ENCODE data around the gene EIF1AD.
A peak's percentile ranks its signal among the peaks of the same experiment; 100 is the strongest.

EIF1AD gene

DNA sequence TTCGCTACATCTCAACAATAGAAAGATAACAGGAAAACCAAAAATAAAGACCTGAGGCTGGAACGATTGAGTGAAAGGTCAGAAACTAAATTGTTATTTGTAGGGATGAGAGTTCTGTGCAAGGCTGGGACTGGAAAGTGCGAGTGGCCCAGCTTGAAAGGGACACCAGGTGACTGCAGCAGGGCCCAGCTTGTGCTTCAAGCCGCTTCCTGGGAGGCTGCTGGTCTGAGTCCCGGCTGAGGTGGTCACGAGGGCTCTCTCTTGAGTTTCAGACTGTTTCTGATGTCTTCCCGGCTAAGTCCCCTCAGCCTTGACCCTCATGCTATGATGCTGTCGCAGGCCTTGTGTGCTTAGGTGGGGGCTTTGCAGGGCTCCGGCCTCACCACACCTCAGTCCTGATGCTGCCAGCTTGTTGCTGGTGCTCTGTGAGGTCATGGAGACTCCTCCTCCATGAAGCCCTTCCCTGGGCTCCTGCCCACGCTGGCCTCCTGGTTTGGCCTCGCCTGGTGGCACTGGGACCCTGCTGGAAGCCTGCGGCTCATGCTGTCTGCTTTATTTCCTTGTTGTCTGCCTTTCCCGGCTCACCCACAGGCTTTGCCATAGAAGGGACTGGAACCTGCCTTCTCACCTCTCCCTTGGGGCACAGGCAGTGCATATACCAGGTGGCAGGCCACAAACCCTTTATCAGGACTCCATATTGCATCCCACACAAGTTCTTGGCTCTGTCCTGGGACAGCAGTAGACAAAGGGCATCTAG lies 4.4 kb upstream of the EIF1AD start:
- Mint-ChIP-seq H3K27me3 (peaks cover 4 to 9% of the 10 kb centered on the region in 2 donors), H3K9me3 (no peaks in the 10 kb centered on the region), H3K36me3 (ENCODE audit: insufficient read depth) (peaks cover 21% of the 10 kb centered on the region), H3K4me1 (ENCODE audit: low read depth in 2 of 2) (peaks cover 4 to 18% of the 10 kb centered on the region in 2 donors), H3K4me3 (no peak overlapping the region), H3K27ac (no peak overlapping the region)
- no peak for DNase-seq
- ATAC-seq (replicated peaks), result no peak

DNA sequence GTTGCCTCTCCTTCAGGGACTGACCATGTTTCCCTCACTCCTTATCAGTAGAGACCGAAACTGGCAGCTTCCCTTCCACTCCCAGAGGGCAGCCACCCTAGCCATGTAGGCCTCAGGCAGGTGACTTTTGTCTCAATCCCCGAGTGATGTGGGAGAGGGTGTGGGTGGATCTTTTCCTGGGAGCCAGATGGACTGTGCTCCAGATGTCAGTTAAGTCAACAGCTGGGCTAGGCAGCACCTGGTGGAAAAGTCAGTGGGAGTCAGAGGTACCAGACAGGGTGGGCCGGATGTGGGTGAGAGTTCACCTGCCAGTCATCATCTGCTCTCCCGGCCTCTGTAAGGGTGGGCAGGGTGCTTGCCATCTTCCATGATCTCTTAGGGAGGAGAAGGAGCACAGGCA lies 2.2 kb upstream of the EIF1AD start:
- Mint-ChIP-seq H3K4me3 (no peak overlapping the region), H3K36me3 (ENCODE audit: insufficient read depth) (peaks cover 31% of the 10 kb centered on the region), H3K27me3 (no peaks in the 10 kb centered on the region), H3K4me1 (ENCODE audit: low read depth in 2 of 2) (peaks cover 16 to 28% of the 10 kb centered on the region in 2 donors), H3K27ac (peak overlapping the region in 1 of 2 donors; percentile 26), H3K9me3 (no peaks in the 10 kb centered on the region)
- ATAC-seq (replicated peaks) (no peak), DNase-seq (no peak)

DNA sequence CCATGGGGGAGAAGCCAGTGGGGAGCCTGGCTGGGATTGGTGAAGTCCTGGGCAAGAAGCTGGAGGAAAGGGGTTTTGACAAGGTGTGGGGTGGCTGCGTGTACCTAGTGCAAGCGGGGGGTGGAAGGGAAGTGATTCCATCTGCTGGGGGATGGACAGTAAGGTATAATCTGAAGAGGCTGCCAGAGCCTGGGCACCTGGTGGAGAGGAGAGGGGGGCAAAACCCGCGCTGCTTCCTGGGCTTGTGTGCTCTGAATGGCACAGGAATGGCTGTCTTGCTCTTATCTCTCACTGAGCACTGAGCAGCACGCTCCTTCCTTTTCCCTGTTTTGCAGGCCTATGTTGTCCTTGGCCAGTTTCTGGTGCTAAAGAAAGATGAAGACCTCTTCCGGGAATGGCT lies 1.3 kb upstream of the EIF1AD start:
- no peaks in the 10 kb centered on the region for H3K9me3 Mint-ChIP-seq
- no peak for DNase-seq
- H3K4me1 Mint-ChIP-seq (ENCODE audit: low read depth in 2 of 2), result peaks cover 23 to 29% of the 10 kb centered on the region in 2 donors
- H3K27ac Mint-ChIP-seq, result peak overlapping the region in 1 of 2 donors; percentile 96
- no peak for ATAC-seq (replicated peaks)
- peaks cover 40% of the 10 kb centered on the region for H3K36me3 Mint-ChIP-seq (ENCODE audit: insufficient read depth)
- H3K27me3 Mint-ChIP-seq, result no peaks in the 10 kb centered on the region
- peak overlapping the region; percentile 97 for H3K4me3 Mint-ChIP-seq

DNA sequence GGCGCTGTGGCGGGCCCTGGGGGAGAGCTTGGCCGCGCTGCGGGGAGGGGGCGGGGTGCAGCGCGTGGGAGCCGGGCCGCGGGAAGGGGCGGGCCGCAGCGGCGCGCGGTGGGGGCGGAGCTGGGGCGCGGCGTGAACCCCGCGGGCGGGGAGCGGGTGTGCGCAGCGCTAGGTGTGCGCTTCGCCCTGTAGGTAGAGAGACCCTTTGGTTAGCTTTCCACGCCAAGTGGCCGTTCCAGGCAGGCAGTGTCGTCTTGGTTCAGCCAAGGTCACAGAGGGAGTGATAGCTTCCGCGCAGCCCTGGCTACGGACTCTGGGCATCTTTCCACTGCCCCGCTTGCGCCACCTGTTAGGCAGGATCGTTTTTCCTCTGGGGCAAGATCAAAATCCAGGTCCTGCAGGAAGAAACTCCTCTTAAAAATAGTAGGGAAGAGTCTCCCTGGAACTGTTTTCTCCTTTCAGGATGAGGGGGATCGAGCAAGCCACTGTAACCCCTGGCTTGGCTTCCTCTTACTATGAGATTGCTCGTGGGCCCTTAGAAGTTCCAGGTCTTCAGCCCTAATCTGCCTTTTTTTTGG lies 780 bp upstream of the EIF1AD start:
- no peak for DNase-seq
- H3K4me1 Mint-ChIP-seq (ENCODE audit: low read depth in 2 of 2), result peaks cover 24 to 29% of the 10 kb centered on the region in 2 donors

DNA sequence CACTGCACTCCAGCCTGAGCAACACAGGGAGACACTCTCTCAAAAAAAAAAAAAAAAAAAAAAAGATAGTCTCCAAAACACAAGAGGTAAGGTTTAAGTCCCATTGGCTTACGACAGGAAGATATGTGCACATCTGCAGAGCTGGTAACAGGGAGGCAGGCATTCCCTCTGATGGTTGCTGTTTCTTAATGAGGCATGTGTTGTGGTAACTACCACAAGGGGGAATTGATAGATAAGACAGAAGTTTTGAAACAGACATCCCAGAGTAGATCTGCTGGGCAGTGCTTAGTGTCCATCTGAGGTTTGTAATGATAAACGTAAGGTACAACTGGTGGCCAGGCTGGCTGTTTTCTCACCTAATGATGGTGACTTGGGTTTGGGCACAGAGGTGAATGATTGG lies 4.7 kb downstream of the EIF1AD start:
- peaks cover 21 to 22% of the 10 kb centered on the region in 2 donors for H3K4me1 Mint-ChIP-seq (ENCODE audit: low read depth in 2 of 2)
- peaks cover 57% of the 10 kb centered on the region for H3K36me3 Mint-ChIP-seq (ENCODE audit: insufficient read depth)
- DNase-seq (no peak), ATAC-seq (replicated peaks) (no peak)
- H3K4me3 Mint-ChIP-seq, result no peak overlapping the region
- no peak overlapping the region for H3K27ac Mint-ChIP-seq
- no peaks in the 10 kb centered on the region for H3K9me3 Mint-ChIP-seq
- H3K27me3 Mint-ChIP-seq, result no peaks in the 10 kb centered on the region

More for the DNA sequence above, 780 bp upstream of the EIF1AD start:
- Mint-ChIP-seq H3K4me3 (peak overlapping the region; percentile 97), H3K27me3 (no peaks in the 10 kb centered on the region), H3K9me3 (no peaks in the 10 kb centered on the region), H3K27ac (peak overlapping the region; percentile 96 to 97), H3K36me3 (ENCODE audit: insufficient read depth) (peaks cover 45% of the 10 kb centered on the region)
- ATAC-seq (replicated peaks), result peak; percentile 72

DNA sequence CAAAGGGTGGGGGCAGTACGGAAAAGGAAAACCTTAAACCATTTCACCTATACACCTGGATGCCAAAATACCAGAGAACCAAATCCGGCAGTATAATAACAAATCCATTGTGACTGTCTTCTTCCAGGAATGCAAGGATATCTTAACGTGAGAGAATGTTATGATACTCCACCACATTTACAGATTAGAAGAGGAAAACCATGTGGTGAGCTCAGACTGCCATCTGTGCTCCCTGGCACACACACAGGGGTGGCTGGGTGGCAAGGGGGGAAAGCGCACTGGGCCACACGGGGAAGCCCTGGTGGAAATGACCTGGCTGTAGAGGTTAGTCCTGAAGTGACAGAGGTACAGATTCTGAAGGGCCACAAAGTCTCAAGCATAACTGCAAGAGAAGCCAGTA lies 9.9 kb downstream of the EIF1AD start:
- no peaks in the 10 kb centered on the region for H3K27me3 Mint-ChIP-seq
- no peaks in the 10 kb centered on the region for H3K9me3 Mint-ChIP-seq
- no peak overlapping the region for H3K4me3 Mint-ChIP-seq
- H3K4me1 Mint-ChIP-seq (ENCODE audit: low read depth in 2 of 2), result peaks cover 6 to 8% of the 10 kb centered on the region in 2 donors
- ATAC-seq (replicated peaks), result no peak
- H3K36me3 Mint-ChIP-seq (ENCODE audit: insufficient read depth), result peaks cover 22% of the 10 kb centered on the region
- no peak overlapping the region for H3K27ac Mint-ChIP-seq
- no peak for DNase-seq

DNA sequence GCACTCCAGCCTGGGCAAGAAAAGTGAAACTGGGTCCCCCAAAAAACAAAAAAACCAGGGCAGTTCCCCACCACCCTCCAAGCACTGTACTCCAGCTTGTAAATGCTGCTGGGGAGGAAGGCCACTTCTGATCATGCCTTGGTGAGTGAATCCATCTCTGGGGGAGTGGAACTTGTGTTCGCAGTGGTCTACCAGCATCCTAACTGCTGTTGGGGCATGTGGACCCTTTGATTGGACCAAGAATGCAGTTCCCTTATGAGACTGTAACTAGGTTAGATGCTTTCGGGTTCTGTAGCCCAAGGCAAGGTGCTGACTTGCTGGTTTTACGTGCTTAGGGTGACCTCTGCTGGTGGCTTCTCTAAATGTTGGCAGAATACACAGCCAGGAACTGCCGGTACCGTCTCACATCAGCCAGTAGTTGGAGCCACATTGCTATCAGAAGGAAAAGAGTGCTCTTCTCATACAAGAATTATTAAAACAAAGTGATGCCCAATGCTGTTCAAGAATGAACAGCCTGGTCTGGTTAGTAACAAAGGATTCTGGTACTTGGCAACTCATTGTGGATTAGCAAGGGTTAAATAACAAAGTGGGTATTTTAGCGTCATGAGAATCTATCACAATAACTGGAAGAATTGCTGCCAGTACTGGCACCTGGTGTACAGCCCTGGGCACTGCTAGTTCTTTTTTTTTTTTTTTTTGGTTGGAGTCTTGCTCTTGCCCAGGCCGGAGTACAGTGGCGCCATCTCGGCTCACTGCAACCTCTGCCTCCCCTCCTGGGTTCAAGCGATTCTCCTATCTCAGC lies 13.0 kb downstream of the EIF1AD start:
- Mint-ChIP-seq H3K4me1 (ENCODE audit: low read depth in 2 of 2) (peaks cover 6 to 8% of the 10 kb centered on the region in 2 donors), H3K36me3 (ENCODE audit: insufficient read depth) (peaks cover 4% of the 10 kb centered on the region), H3K27ac (peak overlapping the region in 1 of 2 donors; percentile 66), H3K27me3 (no peaks in the 10 kb centered on the region), H3K9me3 (no peaks in the 10 kb centered on the region), H3K4me3 (no peak overlapping the region)
- peak; percentile 97 for ATAC-seq (replicated peaks)
- DNase-seq, result peak; percentile 91 to 95 (median 93)

DNA sequence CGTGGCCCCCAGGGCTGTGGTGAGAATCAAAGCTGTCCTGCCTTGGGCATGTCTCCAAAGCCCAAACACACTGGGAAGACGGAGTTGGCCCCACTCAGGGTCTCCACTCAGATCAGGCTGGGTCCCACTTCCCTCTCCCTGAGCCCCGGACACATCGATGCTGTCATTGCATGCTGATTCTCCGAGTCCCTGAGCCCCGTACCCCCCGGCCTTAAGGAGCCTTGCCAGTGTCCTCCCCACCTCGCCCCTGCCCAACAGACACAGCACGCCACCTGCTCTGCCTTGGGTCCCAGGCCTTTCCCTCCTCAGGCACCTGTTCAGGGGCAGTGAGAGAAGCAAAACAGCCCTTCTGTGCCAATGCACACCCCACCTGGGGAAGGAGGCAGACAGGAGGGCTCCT lies 14.6 kb downstream of the EIF1AD start:
- Mint-ChIP-seq H3K4me1 (ENCODE audit: low read depth in 2 of 2) (peaks cover 6 to 8% of the 10 kb centered on the region in 2 donors), H3K4me3 (no peak overlapping the region)
- ATAC-seq (replicated peaks), result no peak

DNA sequence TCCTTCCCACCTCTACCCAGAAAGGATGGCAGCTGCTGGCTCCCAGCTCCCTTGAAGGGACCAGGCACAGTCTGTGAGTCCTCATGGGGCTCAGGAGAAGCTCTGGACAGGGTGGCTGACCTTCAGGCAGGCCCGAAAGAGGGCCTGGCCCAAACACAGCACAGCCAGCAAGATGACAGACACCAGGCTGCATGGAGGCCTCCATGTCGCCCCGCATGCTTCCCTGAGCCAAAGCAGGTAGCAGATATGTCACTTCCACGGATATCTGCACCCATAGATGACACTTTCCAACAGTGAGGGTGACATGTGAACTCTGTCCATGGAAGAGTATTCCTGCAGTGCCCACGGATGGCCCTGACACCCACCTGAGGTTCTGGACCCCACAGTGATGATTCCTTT lies 18.4 kb downstream of the EIF1AD start:
- no peaks in the 10 kb centered on the region for H3K9me3 Mint-ChIP-seq
- no peaks in the 10 kb centered on the region for H3K27me3 Mint-ChIP-seq
- H3K4me3 Mint-ChIP-seq, result no peak overlapping the region
- H3K36me3 Mint-ChIP-seq (ENCODE audit: insufficient read depth), result peaks cover 19% of the 10 kb centered on the region
- H3K4me1 Mint-ChIP-seq (ENCODE audit: low read depth in 2 of 2), result no peaks in the 10 kb centered on the region
- ATAC-seq (replicated peaks) (no peak), DNase-seq (no peak)
- peak overlapping the region in 1 of 2 donors; percentile 59 for H3K27ac Mint-ChIP-seq

More for the DNA sequence above, 14.6 kb downstream of the EIF1AD start:
- Mint-ChIP-seq H3K9me3 (no peaks in the 10 kb centered on the region), H3K27ac (no peak overlapping the region), H3K27me3 (no peaks in the 10 kb centered on the region), H3K36me3 (ENCODE audit: insufficient read depth) (no peaks in the 10 kb centered on the region)
- no peak for DNase-seq

DNA sequence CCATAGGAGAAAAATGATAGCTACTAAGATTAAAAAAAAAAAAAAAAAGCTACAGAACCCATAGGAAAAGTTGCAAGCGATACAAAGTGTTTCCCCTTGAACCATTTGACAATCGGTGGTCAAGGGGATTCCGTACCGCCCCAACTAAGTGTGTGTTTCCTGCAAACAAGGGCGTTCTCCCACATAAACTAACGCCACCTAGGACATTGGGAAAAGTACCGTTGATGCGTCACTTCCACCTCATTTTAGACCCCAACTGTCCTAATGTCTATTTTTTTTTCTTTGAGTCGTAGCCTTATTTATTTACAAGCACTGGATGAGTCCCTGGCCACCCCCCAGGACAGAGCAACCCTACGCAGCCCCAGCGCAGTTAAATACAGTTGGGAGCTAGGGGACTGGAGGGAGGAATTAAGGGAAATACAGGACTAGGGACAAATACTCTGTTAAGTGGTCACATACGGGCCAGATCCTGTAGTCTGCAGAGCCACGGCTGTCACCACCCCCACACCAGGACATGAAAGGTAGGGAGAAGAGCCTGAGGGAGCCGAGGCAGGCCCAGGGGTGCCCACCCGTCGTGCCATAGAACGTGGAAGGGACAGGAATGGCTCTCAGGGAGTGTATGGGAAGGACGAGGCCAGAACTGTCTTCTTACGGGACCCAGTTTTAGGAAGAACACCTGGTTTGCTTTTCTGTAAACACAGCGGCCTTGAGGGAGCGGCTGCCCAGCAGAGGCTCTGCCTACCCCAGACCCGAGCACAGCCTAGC lies 19.0 kb downstream of the EIF1AD start:
- H3K4me3 Mint-ChIP-seq, result no peak overlapping the region
- no peaks in the 10 kb centered on the region for H3K9me3 Mint-ChIP-seq
- peaks cover 24% of the 10 kb centered on the region for H3K36me3 Mint-ChIP-seq (ENCODE audit: insufficient read depth)
- H3K4me1 Mint-ChIP-seq (ENCODE audit: low read depth in 2 of 2), result no peaks in the 10 kb centered on the region
- ATAC-seq (replicated peaks) (no peak), DNase-seq (no peak)
- peak overlapping the region in 1 of 2 donors; percentile 59 for H3K27ac Mint-ChIP-seq
- H3K27me3 Mint-ChIP-seq, result no peaks in the 10 kb centered on the region

DNA sequence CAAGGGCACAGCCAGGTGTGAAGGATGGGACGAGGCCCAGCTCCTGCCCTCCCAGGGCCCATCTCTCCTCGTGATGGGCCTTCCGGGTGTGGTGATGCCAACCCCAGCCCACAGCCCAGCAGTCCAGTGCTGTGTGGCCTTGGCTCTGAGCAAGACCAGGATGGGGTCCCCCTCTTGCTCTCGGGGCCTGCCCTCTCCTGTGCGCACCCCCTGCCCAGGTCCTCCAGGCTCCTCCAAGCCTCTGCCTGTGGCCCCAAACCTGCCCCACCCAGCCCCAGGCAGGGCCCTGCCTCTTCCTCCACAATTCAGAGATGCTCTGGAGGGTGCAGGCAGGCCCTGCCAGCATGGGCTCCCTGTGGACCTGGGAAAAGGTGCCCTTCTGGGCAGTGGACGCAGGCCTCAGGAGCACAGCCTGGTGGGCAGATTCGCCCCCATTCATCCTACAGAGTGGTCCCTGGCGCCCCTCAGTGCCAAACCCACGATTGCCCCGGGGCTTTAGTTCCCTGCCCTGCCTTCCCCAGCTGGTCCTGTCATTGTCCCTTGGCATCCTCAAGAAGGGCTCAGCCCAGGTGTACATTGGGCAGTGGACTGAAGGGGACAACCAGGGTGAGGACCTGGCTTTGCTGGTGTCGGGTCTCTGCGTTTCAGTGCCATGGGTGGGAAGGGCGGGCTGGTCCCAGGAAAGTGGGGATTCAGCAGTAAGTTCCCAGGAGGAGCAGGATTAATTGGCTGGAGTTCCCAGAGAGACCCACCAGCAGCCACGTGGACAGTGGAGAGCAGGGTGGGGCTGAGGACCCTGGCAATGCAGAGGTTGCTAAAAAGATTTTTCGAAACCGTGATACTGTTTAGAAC lies 19.8 kb downstream of the EIF1AD start:
- no peak overlapping the region for H3K27ac Mint-ChIP-seq
- DNase-seq (no peak), ATAC-seq (replicated peaks) (no peak)
- H3K9me3 Mint-ChIP-seq, result no peaks in the 10 kb centered on the region
- no peak overlapping the region for H3K4me3 Mint-ChIP-seq
- H3K4me1 Mint-ChIP-seq (ENCODE audit: low read depth in 2 of 2), result no peaks in the 10 kb centered on the region
- H3K27me3 Mint-ChIP-seq, result no peaks in the 10 kb centered on the region
- peaks cover 28% of the 10 kb centered on the region for H3K36me3 Mint-ChIP-seq (ENCODE audit: insufficient read depth)

DNA sequence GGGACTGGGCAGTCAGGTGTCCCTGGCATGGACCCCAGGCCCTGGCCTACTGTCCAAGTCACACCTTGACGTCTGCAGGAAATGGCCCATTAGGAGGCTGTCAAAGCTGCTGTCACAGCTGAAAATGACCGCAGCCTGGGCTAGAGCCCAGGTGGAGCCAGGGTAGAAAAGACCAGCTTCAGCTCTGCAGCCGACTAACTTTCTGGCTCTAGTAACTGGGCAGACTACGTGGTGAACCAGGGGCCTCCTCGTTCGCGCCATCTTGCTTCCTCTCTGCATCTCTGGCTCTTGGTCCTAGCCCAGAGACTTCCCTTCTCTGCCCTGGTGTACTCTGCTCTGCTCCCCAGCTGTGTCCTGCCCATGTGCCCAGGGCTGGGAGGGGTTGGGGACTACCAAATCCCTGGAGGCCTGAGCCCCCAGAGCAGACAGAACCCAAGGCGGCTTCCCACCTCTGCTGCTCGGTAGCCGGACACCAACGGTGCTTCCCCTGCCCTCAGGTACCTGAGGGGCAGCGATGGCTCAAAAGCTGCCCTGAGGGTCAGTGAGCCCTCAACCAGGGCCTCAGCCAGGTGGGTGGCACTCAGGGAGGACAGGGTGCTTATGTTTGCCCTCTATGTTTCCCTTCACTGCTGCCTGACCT lies 20.7 kb downstream of the EIF1AD start:
- peaks cover 0 to under 1% of the 10 kb centered on the region in 2 donors for H3K4me1 Mint-ChIP-seq (ENCODE audit: low read depth in 2 of 2)
- H3K27ac Mint-ChIP-seq, result no peak overlapping the region
- no peak for ATAC-seq (replicated peaks)

More for the DNA sequence above, 20.7 kb downstream of the EIF1AD start:
- Mint-ChIP-seq H3K4me3 (no peak overlapping the region), H3K9me3 (no peaks in the 10 kb centered on the region), H3K27me3 (no peaks in the 10 kb centered on the region), H3K36me3 (ENCODE audit: insufficient read depth) (peaks cover 32% of the 10 kb centered on the region)
- DNase-seq, result no peak

Data from effector memory CD8-positive, alpha-beta T cell (primary cell).